GM12873 (cell line): ENCODE results near the gene CACNB4.

Experiments
- TF ChIP-seq, protein P1 (sequence below): IDR thresholded peaks from 2 replicates; pipeline ENCODE4 v1.5.1; 2012; ENCODE audit warnings: low read depth, mild to moderate bottlenecking, moderate library complexity, low read length, control low read depth; ENCODE audit not compliant: insufficient read depth; ENCODE audit errors: missing control alignments

Gene CACNB4

DNA sequence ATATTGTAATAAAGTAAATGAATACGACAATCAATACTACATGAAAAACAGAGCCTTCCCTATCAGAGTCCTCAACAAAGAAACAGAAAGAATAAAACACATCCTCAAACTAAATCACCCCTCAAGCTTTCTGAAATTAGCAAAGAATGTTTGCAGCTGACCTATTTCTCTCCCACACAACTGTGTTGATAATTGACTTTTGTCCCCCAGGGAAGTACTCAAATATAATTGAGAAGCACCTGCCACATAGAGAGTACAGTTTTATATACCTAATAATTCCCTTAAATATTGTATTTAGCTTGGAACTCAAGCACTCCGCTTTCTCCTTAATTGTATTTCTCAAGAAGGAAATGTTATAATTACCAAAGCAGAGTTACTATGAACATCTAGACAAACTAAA lies 12.6 kb downstream of the CACNB4 start:
- TF ChIP-seq, protein P1, sequence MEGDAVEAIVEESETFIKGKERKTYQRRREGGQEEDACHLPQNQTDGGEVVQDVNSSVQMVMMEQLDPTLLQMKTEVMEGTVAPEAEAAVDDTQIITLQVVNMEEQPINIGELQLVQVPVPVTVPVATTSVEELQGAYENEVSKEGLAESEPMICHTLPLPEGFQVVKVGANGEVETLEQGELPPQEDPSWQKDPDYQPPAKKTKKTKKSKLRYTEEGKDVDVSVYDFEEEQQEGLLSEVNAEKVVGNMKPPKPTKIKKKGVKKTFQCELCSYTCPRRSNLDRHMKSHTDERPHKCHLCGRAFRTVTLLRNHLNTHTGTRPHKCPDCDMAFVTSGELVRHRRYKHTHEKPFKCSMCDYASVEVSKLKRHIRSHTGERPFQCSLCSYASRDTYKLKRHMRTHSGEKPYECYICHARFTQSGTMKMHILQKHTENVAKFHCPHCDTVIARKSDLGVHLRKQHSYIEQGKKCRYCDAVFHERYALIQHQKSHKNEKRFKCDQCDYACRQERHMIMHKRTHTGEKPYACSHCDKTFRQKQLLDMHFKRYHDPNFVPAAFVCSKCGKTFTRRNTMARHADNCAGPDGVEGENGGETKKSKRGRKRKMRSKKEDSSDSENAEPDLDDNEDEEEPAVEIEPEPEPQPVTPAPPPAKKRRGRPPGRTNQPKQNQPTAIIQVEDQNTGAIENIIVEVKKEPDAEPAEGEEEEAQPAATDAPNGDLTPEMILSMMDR, result no peak

DNA sequence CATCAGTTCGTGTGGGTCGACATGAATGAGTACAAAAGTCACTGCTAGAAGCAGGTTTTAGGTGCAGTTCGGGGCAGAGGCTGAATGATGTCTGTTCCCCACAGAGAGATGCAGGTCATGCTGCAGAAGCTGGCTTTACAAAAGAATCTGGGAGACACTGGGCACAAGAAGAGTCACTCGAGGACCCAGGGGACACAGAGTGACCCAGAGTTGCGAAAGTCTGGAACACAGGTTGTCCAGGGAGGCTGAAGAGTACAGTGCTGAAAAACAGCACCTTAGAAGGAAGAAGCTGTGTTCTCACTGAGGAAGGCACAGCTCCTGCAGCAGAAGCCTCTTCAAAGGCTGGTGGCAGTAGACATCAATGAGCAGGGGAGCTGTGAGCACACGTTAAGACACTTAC lies 14.8 kb downstream of the CACNB4 start:
- TF ChIP-seq, protein P1, result no peak

DNA sequence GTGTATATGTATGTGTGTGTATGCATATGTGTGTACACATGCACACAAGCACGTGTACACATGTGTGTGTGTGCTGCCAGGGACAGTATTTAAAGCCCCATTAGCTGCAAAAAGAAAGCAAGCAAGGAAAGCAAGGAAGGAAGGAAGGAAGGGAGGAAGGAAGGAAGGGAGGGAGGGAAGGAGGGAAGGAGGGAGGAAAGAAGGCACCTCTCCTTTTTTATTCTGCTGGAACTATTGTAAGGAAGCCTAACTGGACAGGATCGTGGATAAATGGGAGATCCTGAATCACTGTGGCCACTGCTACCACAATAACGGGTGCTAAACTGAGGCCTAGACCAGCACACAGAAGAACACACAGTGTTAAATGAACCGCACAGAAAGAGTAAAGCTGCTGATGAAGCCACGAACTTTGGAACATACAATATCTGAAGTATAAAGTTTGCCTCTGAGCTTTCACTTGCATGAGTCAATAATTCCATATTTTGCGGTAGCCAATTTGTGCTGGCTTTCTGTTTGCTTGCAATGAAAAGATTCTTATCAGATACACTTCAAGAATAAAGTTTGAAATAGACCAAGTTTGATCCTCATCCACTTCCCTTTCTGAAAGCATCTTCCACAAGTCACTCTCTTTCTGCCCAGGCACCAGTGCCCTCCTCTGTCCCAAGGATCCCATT lies 15.5 kb downstream of the CACNB4 start:
- TF ChIP-seq, protein P1, result no peak

DNA sequence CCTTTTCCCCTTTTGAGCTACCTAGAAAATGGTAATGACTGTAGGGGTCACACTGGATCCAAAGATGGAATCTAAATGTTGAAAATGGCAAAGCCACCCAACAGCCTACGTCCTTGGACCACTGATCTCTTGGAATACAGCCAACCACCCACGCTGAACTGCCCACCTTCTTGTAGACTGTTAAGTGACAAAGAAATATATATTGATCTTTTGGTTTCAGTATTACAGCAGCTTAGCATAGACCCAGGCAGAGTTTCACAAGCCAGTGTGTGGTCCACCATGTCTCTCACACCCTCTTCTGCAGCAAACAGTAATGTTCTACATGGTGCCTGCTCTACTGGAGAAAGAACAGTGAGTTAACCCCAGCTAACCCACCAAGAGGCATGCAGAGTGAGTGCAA lies 20.2 kb downstream of the CACNB4 start:
- TF ChIP-seq, protein P1, result no peak

DNA sequence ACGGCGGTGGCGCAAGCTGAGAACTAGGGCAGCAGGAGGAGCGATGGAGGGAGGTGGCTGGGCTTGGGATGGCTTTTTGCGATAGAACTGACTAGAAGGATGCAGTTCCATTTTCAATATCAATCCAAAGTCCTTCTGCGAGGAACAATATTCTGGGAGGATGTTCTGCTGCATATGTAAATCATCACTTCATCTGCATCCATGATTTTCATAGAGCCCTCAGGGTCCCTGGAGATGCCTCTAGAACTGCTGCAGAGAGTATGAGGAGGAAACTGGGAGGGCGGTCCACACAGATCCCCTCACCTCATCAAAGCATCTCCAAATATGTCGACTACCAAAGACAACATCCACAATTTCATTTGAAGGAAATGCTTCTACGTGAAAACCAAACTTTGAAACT lies 20.8 kb downstream of the CACNB4 start:
- TF ChIP-seq, protein P1, result no peak

DNA sequence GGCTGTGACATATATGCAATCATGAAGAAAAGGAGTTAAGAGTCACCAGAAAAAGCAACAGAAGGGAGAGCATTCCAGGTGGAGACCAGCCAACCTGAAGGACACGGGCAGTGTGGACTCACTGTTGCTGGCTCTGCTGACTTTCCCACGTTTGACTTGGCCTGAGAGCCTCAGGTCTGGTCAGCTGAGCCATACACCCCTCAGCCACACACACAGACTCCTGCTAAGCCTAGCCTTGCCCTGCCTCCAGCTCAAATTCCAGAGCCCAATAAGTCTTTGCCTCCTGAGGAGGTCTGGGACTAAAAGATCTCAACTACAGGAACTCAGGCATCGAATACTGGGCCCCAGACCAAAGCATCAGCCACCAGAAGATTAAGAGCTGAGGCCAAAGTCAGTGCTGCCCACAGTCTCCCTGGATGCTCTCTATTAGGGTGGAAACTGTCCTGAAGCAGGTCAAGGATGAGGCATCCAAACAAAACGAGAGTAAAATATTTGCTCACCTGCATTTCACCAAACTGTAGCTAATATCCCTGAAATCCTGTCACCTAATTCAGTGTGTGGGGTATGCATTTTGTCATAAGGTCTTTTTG lies 23.3 kb downstream of the CACNB4 start:
- TF ChIP-seq, protein P1, result no peak

DNA sequence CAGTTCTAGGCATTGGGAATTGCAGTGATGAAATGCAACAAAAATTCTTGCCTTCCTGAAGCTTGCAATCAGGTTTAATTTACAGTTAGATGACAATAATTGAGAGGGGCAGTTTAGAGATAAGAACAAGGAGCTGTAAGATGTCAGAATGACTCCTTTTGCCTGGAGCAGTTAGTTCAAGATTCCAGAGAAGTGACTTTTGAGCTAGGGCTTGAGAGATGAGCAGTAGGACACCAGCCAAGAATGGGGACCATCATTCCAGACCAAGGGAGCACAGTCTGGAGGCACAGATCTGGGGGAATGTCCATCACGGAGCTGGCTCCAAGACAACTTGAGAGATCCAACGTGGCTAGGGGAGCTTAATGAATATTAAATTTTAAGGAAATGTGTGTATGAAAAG lies 26.8 kb downstream of the CACNB4 start:
- TF ChIP-seq, protein P1, result no peak
